SH-SY5Y (cell line): ENCODE results near the gene MCF2.

Experiments
- GATA2 ChIP-seq: IDR thresholded peaks from 2 replicates; pipeline ENCODE4 v1.6.1; 2011; ENCODE audit warnings: mild to moderate bottlenecking, low read depth, low read length
- GATA3 ChIP-seq: IDR thresholded peaks from 2 replicates; pipeline ENCODE4 v1.6.1; 2011; ENCODE audit warnings: low read depth, mild to moderate bottlenecking, low read length, moderate library complexity

Gene MCF2

GRCh38 chrX:139708067-139708466 lies at the start of gene MCF2:
Gene MCF2, minus strand, starts transcription at chrX:139708167. Its CDS starts 56,423 bp downstream, at chrX:139651744.
- TF ChIP-seq GATA2 (no peak), GATA3 (no peak)

- TF ChIP-seq GATA2: no peak
- no peak for TF ChIP-seq GATA3
Measured at GRCh38 chrX:139751053-139751452, 43.1 kb upstream of the MCF2 start.

GRCh38 chrX:139750390-139750789 lies 42.4 kb upstream of the MCF2 start:
- TF ChIP-seq GATA3: no peak
- TF ChIP-seq GATA2: no peak

GRCh38 chrX:139739138-139739537 lies 31.2 kb upstream of the MCF2 start:
- TF ChIP-seq GATA2 (no peak), GATA3 (no peak)

GRCh38 chrX:139738581-139738980 lies 30.6 kb upstream of the MCF2 start:
- TF ChIP-seq GATA2 (no peak), GATA3 (no peak)

GRCh38 chrX:139736151-139736550 lies 28.2 kb upstream of the MCF2 start:
- TF ChIP-seq GATA2: no peak
- TF ChIP-seq GATA3: no peak

- no peak for TF ChIP-seq GATA2
- no peak for TF ChIP-seq GATA3
Measured at GRCh38 chrX:139734996-139735395, 27.0 kb upstream of the MCF2 start.

GRCh38 chrX:139725720-139726119 lies 17.8 kb upstream of the MCF2 start:
- TF ChIP-seq GATA3 (no peak), GATA2 (no peak)

- no peak for TF ChIP-seq GATA3
- no peak for TF ChIP-seq GATA2
Measured at GRCh38 chrX:139724626-139725025, 16.7 kb upstream of the MCF2 start.

- no peak for TF ChIP-seq GATA2
- no peak for TF ChIP-seq GATA3
Measured at GRCh38 chrX:139720979-139721378, 13.0 kb upstream of the MCF2 start.

GRCh38 chrX:139720136-139720535 lies 12.2 kb upstream of the MCF2 start:
- TF ChIP-seq GATA3 (no peak), GATA2 (no peak)

GRCh38 chrX:139702658-139703057 lies 5.3 kb downstream of the MCF2 start:
- TF ChIP-seq GATA2: no peak
- TF ChIP-seq GATA3: no peak

GRCh38 chrX:139692908-139693307 lies 15.1 kb downstream of the MCF2 start:
- no peak for TF ChIP-seq GATA2
- no peak for TF ChIP-seq GATA3

- TF ChIP-seq GATA2 (no peak), GATA3 (no peak)
Measured at GRCh38 chrX:139692506-139692849, 15.5 kb downstream of the MCF2 start.

GRCh38 chrX:139691843-139692505 lies 16.0 kb downstream of the MCF2 start:
- TF ChIP-seq GATA2: no peak
- no peak for TF ChIP-seq GATA3

- TF ChIP-seq GATA3 (no peak), GATA2 (no peak)
Measured at GRCh38 chrX:139691493-139691842, 16.5 kb downstream of the MCF2 start.

GRCh38 chrX:139680356-139680755 lies 27.6 kb downstream of the MCF2 start:
- TF ChIP-seq GATA2 (no peak), GATA3 (no peak)
